ENCODE results near the gene LEMD2.

The LEMD2 gene

GRCh38 chr6:33746036-33746600 is 42.8 kb downstream of the LEMD2 start:
- CTCF ChIA-PET, result interaction anchor here (0.7 to 6.7 kb wide), 19 partner anchors 9 to 409 kb away, joined by 3 to 193 read pairs (median 8); partner anchors contain the start of genes LEMD2 and UQCC2
- H3K27ac ChIP-seq (ENCODE audit: extremely low read depth, low read depth, low read length), result peak overlapping the region; percentile 67; the same call in 1 of the 2 replicates
- no peaks in the 10 kb centered on the region for H3K36me3 ChIP-seq (ENCODE audit: control insufficient read depth in 2 of 2, insufficient read depth in 1 of 2, low read length in 2 of 2)
- H3K4me1 ChIP-seq (ENCODE audit: control insufficient read depth, insufficient read depth, low read length), result peaks cover 21% of the 10 kb centered on the region
- no peak overlapping the region for H3K4me3 ChIP-seq (ENCODE audit: low read depth, low read length)
- POLR2A ChIA-PET, result interaction anchor here (1.2 kb wide), 1 partner anchor 25 kb away, joined by 3 read pairs; no protein-coding TSS in a partner anchor
- no peaks in the 10 kb centered on the region for H3K9me3 ChIP-seq (ENCODE audit: control insufficient read depth, insufficient read depth, low read depth, low read length)
- TF ChIP-seq ZFP41 (tag by site-specific recombination; IDR thresholded peaks at IDR 0.05; ENCODE audit: borderline replicate concordance) (no peak), TRIM28 (IDR thresholded peaks at IDR 0.05; ENCODE audit: borderline replicate concordance, low read length) (no peak), CTCF (tag by site-specific recombination; IDR thresholded peaks at IDR 0.05) (peak; percentile 35; the same call in 1 of the 2 replicates), ZBTB6 (tag by site-specific recombination; IDR thresholded peaks at IDR 0.05) (no peak), KLF7 (tag by site-specific recombination; IDR thresholded peaks at IDR 0.05; ENCODE audit: borderline replicate concordance) (no peak), BCL11B (tag by site-specific recombination; IDR thresholded peaks at IDR 0.05; ENCODE audit: low read depth) (no peak), SETDB1 (IDR thresholded peaks at IDR 0.05; ENCODE audit: insufficient read length, low read length) (no peak), ZNF354C (tag by site-specific recombination; IDR thresholded peaks at IDR 0.05; ENCODE audit: borderline replicate concordance, low read depth) (no peak), ZNF169 (tag by site-specific recombination; IDR thresholded peaks at IDR 0.05) (no peak), ZNF558 (tag by site-specific recombination; IDR thresholded peaks at IDR 0.05) (no peak), ZBTB17 (tag by site-specific recombination; IDR thresholded peaks at IDR 0.05) (no peak), ZBTB11 (tag by site-specific recombination; conservative IDR thresholded peaks at IDR 0.05; ENCODE audit: low read depth) (no peak), ZNF600 (tag by site-specific recombination; IDR thresholded peaks at IDR 0.05) (peak; percentile 39; the same call in 1 of the 2 replicates), RBAK (tag by site-specific recombination; IDR thresholded peaks at IDR 0.05) (no peak), ZNF138 (tag by site-specific recombination; IDR thresholded peaks at IDR 0.05; ENCODE audit: borderline replicate concordance) (no peak), PRDM10 (tag by site-specific recombination; IDR thresholded peaks at IDR 0.05) (peak; percentile 80), ZNF221 (tag by site-specific recombination; IDR thresholded peaks at IDR 0.05; ENCODE audit: borderline replicate concordance) (no peak), SCRT1 (tag by site-specific recombination; IDR thresholded peaks at IDR 0.05; ENCODE audit: borderline replicate concordance) (no peak), ZNF670 (tag by site-specific recombination; IDR thresholded peaks at IDR 0.05; ENCODE audit: low read depth) (no peak), TSHZ1 (tag by site-specific recombination; IDR thresholded peaks at IDR 0.05; ENCODE audit: borderline replicate concordance) (no peak), ZNF768 (tag by site-specific recombination; IDR thresholded peaks at IDR 0.05) (no peak)

Data from HEK293 (cell line).